A549 (cell line): ENCODE results near the gene CUL4A. TPM values are rescaled to one million over a fixed set of nuclear protein-coding genes. Genes with fewer than 3 reads are reported as not detected.

ENCODE experiments used
- ATAC-seq, 2 experiments: fragments of 200-7000 bp in 1 of 2; fragments of >200 bp in 1 of 2; cut with Nextera tagmentation in 1 of 2; cut with Tn5 transposase in 1 of 2; 3 replicates each; pipeline versions ENCODE4 v1.8.0 to v1.9.1; 2018 to 2020; ENCODE audit warnings: mild to moderate bottlenecking in 1 of 2, moderate library complexity in 1 of 2
- CTCF ChIA-PET: fragments of 300-600 bp; sonication (Branson Sonifier 250); formaldehyde crosslinking; extraction: SDS; loops from one replicate; lab custom pipeline; 2021; ENCODE audit warnings: antibody characterized with exemption, inconsistent platforms; lab: Yijun Ruan, JAX
- POLR2A ChIA-PET: fragments of 350-600 bp; formaldehyde crosslinking; extraction: SDS; loops from one replicate; lab custom pipeline; 2021; ENCODE audit warnings: antibody characterized with exemption, inconsistent platforms; lab: Yijun Ruan, JAX
- DNase-seq, 2 experiments: peaks; one replicate each; pipeline versions ENCODE4 v3.0.0 to v3.0.0-alpha.2; 2011 to 2016; ENCODE audit warnings: low read depth in 1 of 2, low spot score in 1 of 2
- FAIRE-seq: peaks from 2 replicates; lab custom pipeline; 2011; peaks lifted over from hg19 to GRCh38; lab: Jason Lieb, UNC
- H3K27ac ChIP-seq, 2 experiments: fragments of >200 bp; sonication (Bioruptor Twin); formaldehyde crosslinking; 3 replicates each; pipeline ENCODE4 v1.5.1; 2016 to 2017
- H3K4me1 ChIP-seq: fragments of >200 bp; sonication (Bioruptor Twin); formaldehyde crosslinking; 3 replicates; pipeline ENCODE4 v1.6.1; 2016
- H3K4me2 ChIP-seq: fragments of >200 bp; sonication (Bioruptor Twin); formaldehyde crosslinking; 3 replicates; pipeline ENCODE4 v1.6.1; 2016
- H3K4me3 ChIP-seq: fragments of >200 bp; sonication (Bioruptor Twin); formaldehyde crosslinking; 3 replicates; pipeline ENCODE4 v1.5.1; 2016
- H3K9me3 ChIP-seq: fragments of >200 bp; sonication (Bioruptor Twin); formaldehyde crosslinking; 3 replicates; pipeline ENCODE4 v1.6.1; 2016
- ATOH8 ChIP-seq: fragments of 250-450 bp; sonication (Bioruptor Pico); IDR thresholded peaks from 2 replicates; pipeline ENCODE4 v1.5.0; 2020; ENCODE audit warnings: low read depth, mild to moderate bottlenecking, moderate library complexity
- BHLHE40 ChIP-seq: IDR thresholded peaks from 2 replicates; pipeline ENCODE4 v1.6.1; 2012; ENCODE audit warnings: low read depth, low read length, inconsistent platforms
- CBX2 ChIP-seq: fragments of 200-600 bp; sonication (generic); IDR thresholded peaks from 2 replicates; pipeline ENCODE4 v1.6.1; 2016; ENCODE audit warnings: low read depth, mild to moderate bottlenecking, borderline replicate concordance
- CEBPB ChIP-seq, 2 experiments: fragments of >200 bp in 1 of 2; sonication (Bioruptor Twin) in 1 of 2; formaldehyde crosslinking in 1 of 2; IDR thresholded peaks; 2 replicates each; pipeline ENCODE4 v1.6.1; 2012 to 2016
- CHD4 ChIP-seq: fragments of 200-600 bp; sonication (generic); IDR thresholded peaks from 2 replicates; pipeline ENCODE4 v1.6.1; 2016; ENCODE audit warnings: antibody characterized with exemption, mild to moderate bottlenecking, borderline replicate concordance
- CTCF ChIP-seq: fragments of >200 bp; sonication (Bioruptor Twin); formaldehyde crosslinking; IDR thresholded peaks from 3 replicates; pipeline ENCODE4 v1.5.1; 2016
- EHF ChIP-seq: fragments of 250-450 bp; sonication (Bioruptor Pico); IDR thresholded peaks from 2 replicates; pipeline ENCODE4 v1.5.0; 2020; ENCODE audit warnings: mild to moderate bottlenecking
- ESRRA ChIP-seq: fragments of 150-350 bp; IDR thresholded peaks from 2 replicates; pipeline ENCODE4 v1.6.1; 2014; ENCODE audit warnings: mild to moderate bottlenecking, low read length, borderline replicate concordance
- FOSL2 ChIP-seq, 2 experiments: fragments of 450-650 bp in 1 of 2; fragments of >200 bp in 1 of 2; sonication (Bioruptor Twin) in 1 of 2; formaldehyde crosslinking; IDR thresholded peaks; 2 replicates each; pipeline versions ENCODE4 v1.5.0 to v1.6.1; 2016 to 2020; ENCODE audit warnings: mild to moderate bottlenecking in 1 of 2, moderate library complexity in 1 of 2
- GATA3 ChIP-seq: IDR thresholded peaks from 2 replicates; pipeline ENCODE4 v1.6.1; 2012; ENCODE audit warnings: borderline replicate concordance
- HOXB5 ChIP-seq: fragments of 250-450 bp; sonication (Bioruptor Pico); IDR thresholded peaks from 2 replicates; pipeline ENCODE4 v1.5.0; 2020; ENCODE audit warnings: mild to moderate bottlenecking, moderate library complexity
- JUN ChIP-seq, 2 experiments: fragments of >200 bp; sonication (Bioruptor Twin); formaldehyde crosslinking; IDR thresholded peaks; 2 replicates in 1 of 2; 3 replicates in 1 of 2; pipeline ENCODE4 v1.6.1; 2016 to 2017
- JUNB ChIP-seq: fragments of >200 bp; sonication (Bioruptor Twin); formaldehyde crosslinking; IDR thresholded peaks from 2 replicates; pipeline ENCODE4 v1.6.1; 2016
- KDM1A ChIP-seq: fragments of 200-600 bp; sonication (generic); IDR thresholded peaks from 2 replicates; pipeline ENCODE4 v1.6.1; 2016; ENCODE audit warnings: low read depth, mild to moderate bottlenecking
- NR3C1 ChIP-seq: fragments of >200 bp; sonication (Bioruptor Twin); formaldehyde crosslinking; IDR thresholded peaks from 3 replicates; pipeline ENCODE4 v1.6.1; 2017
- PHF8 ChIP-seq: fragments of 200-600 bp; sonication (generic); IDR thresholded peaks from 2 replicates; pipeline ENCODE4 v1.6.1; 2016; ENCODE audit warnings: low read depth, mild to moderate bottlenecking, antibody characterized with exemption, moderate library complexity, borderline replicate concordance
- RAD21 ChIP-seq, 2 experiments: fragments of >200 bp in 1 of 2; sonication (Bioruptor Twin) in 1 of 2; formaldehyde crosslinking in 1 of 2; IDR thresholded peaks in 1 of 2; conservative IDR thresholded peaks in 1 of 2; 2 replicates in 1 of 2; 3 replicates in 1 of 2; pipeline ENCODE4 v1.6.1; 2012 to 2018; ENCODE audit warnings: inconsistent platforms in 1 of 2
- RARB ChIP-seq: fragments of 250-450 bp; sonication (Bioruptor Pico); IDR thresholded peaks from 2 replicates; pipeline ENCODE4 v1.8.0; 2021; ENCODE audit warnings: mild to moderate bottlenecking, moderate library complexity
- SMC3 ChIP-seq: fragments of >200 bp; sonication (Bioruptor Twin); formaldehyde crosslinking; IDR thresholded peaks from 3 replicates; pipeline ENCODE4 v1.6.1; 2018; ENCODE audit warnings: inconsistent platforms
- ZFP36 ChIP-seq: fragments of 450-650 bp; IDR thresholded peaks from 2 replicates; pipeline ENCODE4 v1.6.1; 2014; ENCODE audit warnings: borderline replicate concordance; ENCODE audit not compliant: partially characterized antibody
- ZSCAN20 ChIP-seq: fragments of 250-450 bp; sonication (Bioruptor Pico); IDR thresholded peaks from 2 replicates; pipeline ENCODE4 v1.8.0; 2022; ENCODE audit warnings: mild to moderate bottlenecking, moderate library complexity
- WGBS: methylation state at CpG from one replicate; pipeline ENCODE4 v1.1.6; 2017; ENCODE audit errors: missing lambda C conversion rate; 5-methylcytosine and 5-hydroxymethylcytosine counted together
- polyA plus RNA-seq, 4 experiments: library from polyadenylated mRNA; depleted of rRNA in 3 of 4; stranded (reverse); fragments of >200 nt; fragmentation: RNase III in 1 of 4; extraction: RNeasy Plus Mini Kit Qiagen cat#74134 plus additional on column Dnase treatment in 1 of 4; gene quantifications; 2 replicates in 3 of 4; 3 replicates in 1 of 4; pipeline ENCODE4 v1.2.3, GENCODE V29; 2011 to 2017
- TF ChIP-seq, protein P1 (sequence below): IDR thresholded peaks from 2 replicates; pipeline ENCODE4 v1.6.1; 2012
- TF ChIP-seq, protein P2 (sequence below): fragments of 200-600 bp; sonication (generic); IDR thresholded peaks from 2 replicates; pipeline ENCODE4 v1.6.1; 2016; ENCODE audit warnings: antibody characterized with exemption, mild to moderate bottlenecking, moderate library complexity

The CUL4A gene
- polyA plus RNA-seq, 2 of the 4 experiments (the other 2 are of a cell fraction) = 49.6 to 55.4 TPM

GRCh38 chr13:113274721-113275120, 65.3 kb downstream of the CUL4A start:
- ChIA-PET CTCF (interaction anchor here (0.9 to 1.5 kb wide), 5 partner anchors 9 to 119 kb away, joined by 3 to 6 read pairs (median 5); no protein-coding TSS in a partner anchor), POLR2A (no interaction called here)
- Histone ChIP-seq H3K9me3 (no peaks in the 10 kb centered on the region), H3K27ac (no peak overlapping the region), H3K4me3 (no peak overlapping the region), H3K4me1 (no peaks in the 10 kb centered on the region), H3K4me2 (no peak overlapping the region)
- DNase-seq (no peak), ATAC-seq (no peak), FAIRE-seq (no peak)
- 92% methylated on average over 3 of the region's 3 CpGs for WGBS
- TF ChIP-seq EHF (CRISPR knock-in tag) = no peak
- no peak for TF ChIP-seq HOXB5
- no peak for TF ChIP-seq NR3C1
- no peak for TF ChIP-seq CHD4
- TF ChIP-seq PHF8 = no peak
- TF ChIP-seq ESRRA = no peak
- no peak for TF ChIP-seq KDM1A
- TF ChIP-seq RARB = no peak
- TF ChIP-seq CBX2 = no peak
- TF ChIP-seq, protein P1, sequence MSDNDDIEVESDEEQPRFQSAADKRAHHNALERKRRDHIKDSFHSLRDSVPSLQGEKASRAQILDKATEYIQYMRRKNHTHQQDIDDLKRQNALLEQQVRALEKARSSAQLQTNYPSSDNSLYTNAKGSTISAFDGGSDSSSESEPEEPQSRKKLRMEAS = no peak
- no peak for TF ChIP-seq JUN (IDR thresholded peaks at IDR 0.05)
- no peak for TF ChIP-seq ATOH8 (CRISPR knock-in tag)
- TF ChIP-seq, protein P2, sequence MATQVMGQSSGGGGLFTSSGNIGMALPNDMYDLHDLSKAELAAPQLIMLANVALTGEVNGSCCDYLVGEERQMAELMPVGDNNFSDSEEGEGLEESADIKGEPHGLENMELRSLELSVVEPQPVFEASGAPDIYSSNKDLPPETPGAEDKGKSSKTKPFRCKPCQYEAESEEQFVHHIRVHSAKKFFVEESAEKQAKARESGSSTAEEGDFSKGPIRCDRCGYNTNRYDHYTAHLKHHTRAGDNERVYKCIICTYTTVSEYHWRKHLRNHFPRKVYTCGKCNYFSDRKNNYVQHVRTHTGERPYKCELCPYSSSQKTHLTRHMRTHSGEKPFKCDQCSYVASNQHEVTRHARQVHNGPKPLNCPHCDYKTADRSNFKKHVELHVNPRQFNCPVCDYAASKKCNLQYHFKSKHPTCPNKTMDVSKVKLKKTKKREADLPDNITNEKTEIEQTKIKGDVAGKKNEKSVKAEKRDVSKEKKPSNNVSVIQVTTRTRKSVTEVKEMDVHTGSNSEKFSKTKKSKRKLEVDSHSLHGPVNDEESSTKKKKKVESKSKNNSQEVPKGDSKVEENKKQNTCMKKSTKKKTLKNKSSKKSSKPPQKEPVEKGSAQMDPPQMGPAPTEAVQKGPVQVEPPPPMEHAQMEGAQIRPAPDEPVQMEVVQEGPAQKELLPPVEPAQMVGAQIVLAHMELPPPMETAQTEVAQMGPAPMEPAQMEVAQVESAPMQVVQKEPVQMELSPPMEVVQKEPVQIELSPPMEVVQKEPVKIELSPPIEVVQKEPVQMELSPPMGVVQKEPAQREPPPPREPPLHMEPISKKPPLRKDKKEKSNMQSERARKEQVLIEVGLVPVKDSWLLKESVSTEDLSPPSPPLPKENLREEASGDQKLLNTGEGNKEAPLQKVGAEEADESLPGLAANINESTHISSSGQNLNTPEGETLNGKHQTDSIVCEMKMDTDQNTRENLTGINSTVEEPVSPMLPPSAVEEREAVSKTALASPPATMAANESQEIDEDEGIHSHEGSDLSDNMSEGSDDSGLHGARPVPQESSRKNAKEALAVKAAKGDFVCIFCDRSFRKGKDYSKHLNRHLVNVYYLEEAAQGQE = no peak
- TF ChIP-seq GATA3 = no peak
- no peak for TF ChIP-seq CEBPB (IDR thresholded peaks at IDR 0.05)
- TF ChIP-seq BHLHE40 = no peak
- TF ChIP-seq SMC3 = no peak
- TF ChIP-seq ZFP36 = no peak
- no peak for TF ChIP-seq JUNB

GRCh38 chr13:113275387-113275786, 66.0 kb downstream of the CUL4A start:
- no peak for TF ChIP-seq FOSL2 (IDR thresholded peaks at IDR 0.05)
- peak; percentile 49 for TF ChIP-seq FOSL2 (CRISPR knock-in tag; IDR thresholded peaks at IDR 0.05)
- TF ChIP-seq RAD21 (conservative IDR thresholded peaks at IDR 0.05 in 1 of 2, IDR thresholded peaks at IDR 0.05 in 1 of 2) = peak; percentile 25 to 36; a peak in 2 of 5 replicates
- TF ChIP-seq ZSCAN20 (CRISPR knock-in tag) = no peak
- no peak for TF ChIP-seq CEBPB (IDR thresholded peaks at IDR 0.05)
- peak; percentile 47; the same call in 2 of the 3 replicates for TF ChIP-seq SMC3
- peak; percentile 44; the same call in 2 of the 3 replicates for TF ChIP-seq CTCF
- H3K4me1 ChIP-seq = no peaks in the 10 kb centered on the region
- H3K27ac ChIP-seq = no peak overlapping the region
- ChIA-PET POLR2A (no interaction called here), CTCF (interaction anchor here (0.7 kb wide), 2 partner anchors 24 to 297 kb away, joined by 3 read pairs; no protein-coding TSS in a partner anchor)
- peak; percentile 87 to 94 for ATAC-seq
- FAIRE-seq = no peak
- WGBS = 10% methylated on average over 3 of the region's 3 CpGs
- 0 out of 3 replicates have a peak overlapping the region, but pooled peaks have one; percentile 18 for H3K4me2 ChIP-seq
- no peaks in the 10 kb centered on the region for H3K9me3 ChIP-seq
- H3K4me3 ChIP-seq = no peak overlapping the region
- peak; percentile 19 to 53 for DNase-seq
